Gastrocnemius medialis (tissue), 4 donors: Measurements from ENCODE around the gene DYNLT2B. TPM values are rescaled to one million over a fixed set of nuclear protein-coding genes. Genes with fewer than 3 reads are reported as not detected.

Experiments used
- ATAC-seq, 2 donors: fragments of 150-250 bp; one replicate each; pipeline ENCODE4 v1.9.1; 2016
- DNase-seq, 2 donors: peaks; one replicate each; pipeline ENCODE4 v3.0.0-alpha.2; 2019
- H3K27ac ChIP-seq, 4 donors: fragments of 200-600 bp; sonication (generic); 1 replicate in 1 of 4; 2 replicates in 3 of 4; pipeline ENCODE4 v1.5.1; 2016 to 2018; ENCODE audit warnings: mild to moderate bottlenecking in 2 of 4, moderate library complexity in 1 of 4
- H3K27me3 ChIP-seq, 3 donors: fragments of 200-600 bp; sonication (generic) in 2 of 3; 1 replicate in 1 of 3; 2 replicates in 2 of 3; pipeline versions ENCODE4 v1.5.1 to v1.6.0; 2016 to 2019; ENCODE audit warnings: mild to moderate bottlenecking in 1 of 3, moderate library complexity in 1 of 3
- H3K36me3 ChIP-seq, 2 donors: fragments of 200-600 bp; sonication (generic) in 1 of 2; one replicate each; pipeline ENCODE4 v1.5.1; 2017 to 2018
- H3K4me1 ChIP-seq, 2 donors: fragments of 200-600 bp; sonication (generic) in 1 of 2; one replicate each; pipeline ENCODE4 v1.5.1; 2016 to 2017; ENCODE audit warnings: mild to moderate bottlenecking in 2 of 2
- H3K4me3 ChIP-seq, 4 donors: fragments of 200-600 bp; sonication (generic) in 3 of 4; 1 replicate in 1 of 4; 2 replicates in 3 of 4; pipeline ENCODE4 v1.5.1; 2016 to 2019; ENCODE audit warnings: mild to moderate bottlenecking in 2 of 4
- H3K9me3 ChIP-seq, 3 donors: fragments of 200-600 bp; sonication (generic) in 2 of 3; 1 replicate in 1 of 3; 2 replicates in 2 of 3; pipeline ENCODE4 v1.5.1; 2016 to 2019
- CTCF ChIP-seq, 5 experiments: fragments of 450-650 bp in 3 of 5; fragments of 200-600 bp in 2 of 5; sonication (generic) in 2 of 5; IDR thresholded peaks in 4 of 5; conservative IDR thresholded peaks in 1 of 5; 1 replicate in 4 of 5; 2 replicates in 1 of 5; pipeline ENCODE4 v1.5.1; 2016 to 2019; ENCODE audit warnings: antibody characterized with exemption in 5 of 5, mild to moderate bottlenecking in 3 of 5, moderate library complexity in 3 of 5
- POLR2A ChIP-seq, 2 donors: fragments of 450-650 bp; IDR thresholded peaks; one replicate each; pipeline ENCODE4 v1.6.1; 2017; ENCODE audit warnings: antibody characterized with exemption in 2 of 2, mild to moderate bottlenecking in 2 of 2, moderate library complexity in 2 of 2
- in situ Hi-C, 4 donors: fragments of 200-750 bp; cut with MboI; loops; one replicate each; pipeline versions ENCODE4 v1.15.0 to v1.8.0; 2017; ENCODE audit warnings: low sequenced_read_pairs in 4 of 4
- intact Hi-C: fragments of 100-400 bp; cut with DNase I; formaldehyde crosslinking; loops from one replicate; pipeline ENCODE4 v1.15.1; 2023; ENCODE audit warnings: low total_unique reads
- total RNA-seq, 4 donors: library from RNA; depleted of rRNA; stranded (reverse); fragments of >200 nt; gene quantifications; one replicate each; pipeline versions ENCODE4 v1.1.0 to v1.2.3, GENCODE V29; 2016

The DYNLT2B gene
- total RNA-seq, 4 donors from 2014 or later: 2.3 to 3.3 TPM; not detected in 2

GRCh38 chr3:196334982-196335381 is 16.9 kb upstream of the DYNLT2B start:
- Histone ChIP-seq H3K36me3 (no peaks in the 10 kb centered on the region), H3K4me1 (peaks cover 0 to 4% of the 10 kb centered on the region in 2 donors), H3K27me3 (peaks cover 0 to 4% (median 2%) of the 10 kb centered on the region in 3 donors), H3K27ac (no peak overlapping the region), H3K9me3 (no peaks in the 10 kb centered on the region), H3K4me3 (no peak overlapping the region)
- in situ Hi-C loops: no loop called here
- no peak for ATAC-seq
- TF ChIP-seq POLR2A (IDR thresholded peaks at IDR 0.05): no peak
- no peak for TF ChIP-seq CTCF (IDR thresholded peaks at IDR 0.05 in 4 of 5, conservative IDR thresholded peaks at IDR 0.05 in 1 of 5)
- DNase-seq: no peak
- intact Hi-C loops: no loop called here

- H3K9me3 ChIP-seq: no peaks in the 10 kb centered on the region
- no peak for ATAC-seq
- no peak overlapping the region for H3K4me3 ChIP-seq
- TF ChIP-seq POLR2A (IDR thresholded peaks at IDR 0.05) (no peak), CTCF (IDR thresholded peaks at IDR 0.05 in 4 of 5, conservative IDR thresholded peaks at IDR 0.05 in 1 of 5) (no peak)
- H3K36me3 ChIP-seq: no peaks in the 10 kb centered on the region
- DNase-seq: peak in 1 of 2 donors; percentile 46
- no peak overlapping the region for H3K27ac ChIP-seq
- in situ Hi-C loops: no loop called here
- H3K27me3 ChIP-seq: peaks cover 0 to 4% (median 2%) of the 10 kb centered on the region in 3 donors
- H3K4me1 ChIP-seq: peaks cover 0 to 4% of the 10 kb centered on the region in 2 donors
- intact Hi-C loops: no loop called here
Observed at GRCh38 chr3:196332168-196332567, 14.1 kb upstream of the DYNLT2B start.

GRCh38 chr3:196327405-196327804 is 9.4 kb upstream of the DYNLT2B start:
- TF ChIP-seq CTCF (IDR thresholded peaks at IDR 0.05 in 4 of 5, conservative IDR thresholded peaks at IDR 0.05 in 1 of 5) (no peak), POLR2A (IDR thresholded peaks at IDR 0.05) (no peak)
- ATAC-seq: no peak
- no peaks in the 10 kb centered on the region for H3K36me3 ChIP-seq
- peaks cover 0 to 3% of the 10 kb centered on the region in 2 donors for H3K4me1 ChIP-seq
- no peaks in the 10 kb centered on the region for H3K27me3 ChIP-seq
- no peak overlapping the region for H3K4me3 ChIP-seq
- no peak overlapping the region for H3K27ac ChIP-seq
- intact Hi-C loops (no loop called here), in situ Hi-C loops (no loop called here)
- H3K9me3 ChIP-seq: no peaks in the 10 kb centered on the region
- no peak for DNase-seq

GRCh38 chr3:196326936-196327335 is 8.9 kb upstream of the DYNLT2B start:
- H3K27me3 ChIP-seq: no peaks in the 10 kb centered on the region
- no peaks in the 10 kb centered on the region for H3K36me3 ChIP-seq
- TF ChIP-seq POLR2A (IDR thresholded peaks at IDR 0.05) (no peak), CTCF (IDR thresholded peaks at IDR 0.05 in 4 of 5, conservative IDR thresholded peaks at IDR 0.05 in 1 of 5) (no peak)
- H3K9me3 ChIP-seq: no peaks in the 10 kb centered on the region
- H3K4me3 ChIP-seq: no peak overlapping the region
- peaks cover 0 to 3% of the 10 kb centered on the region in 2 donors for H3K4me1 ChIP-seq
- DNase-seq: no peak
- intact Hi-C loops: no loop called here
- H3K27ac ChIP-seq: no peak overlapping the region
- ATAC-seq: no peak
- in situ Hi-C loops: no loop called here

GRCh38 chr3:196323691-196324090 is 5.7 kb upstream of the DYNLT2B start:
- no peak for ATAC-seq
- H3K9me3 ChIP-seq: no peaks in the 10 kb centered on the region
- in situ Hi-C loops: no loop called here
- no peak for TF ChIP-seq CTCF (IDR thresholded peaks at IDR 0.05 in 4 of 5, conservative IDR thresholded peaks at IDR 0.05 in 1 of 5)
- TF ChIP-seq POLR2A (IDR thresholded peaks at IDR 0.05): no peak
- no peaks in the 10 kb centered on the region for H3K36me3 ChIP-seq
- H3K27ac ChIP-seq: no peak overlapping the region
- H3K4me3 ChIP-seq: no peak overlapping the region
- no peaks in the 10 kb centered on the region for H3K27me3 ChIP-seq
- intact Hi-C loops: no loop called here
- H3K4me1 ChIP-seq: peaks cover 0 to 4% of the 10 kb centered on the region in 2 donors
- no peak for DNase-seq
